A673 (cell line): Measurements from ENCODE around the gene GPR26. TPM values are rescaled to one million over a fixed set of nuclear protein-coding genes. Genes with fewer than 3 reads are reported as not detected.

Experiments
- Bru-seq: library from RNA; stranded (reverse); fragments of 400-500 nt; gene quantifications from one replicate; lab custom pipeline; 2021; lab: Mats Ljungman, UMichigan
- BruChase-seq, 2 experiments: library from RNA; stranded (reverse); fragments of 400-500 nt; gene quantifications; one replicate each; lab custom pipeline; 2021; lab: Mats Ljungman, UMichigan
- BruUV-seq: library from RNA; stranded (reverse); fragments of 400-500 nt; replicated peaks from 2 replicates; lab custom pipeline; 2021; lab: Mats Ljungman, UMichigan
- CTCF ChIA-PET: fragments of 300-600 bp; sonication (Branson Sonifier 250); formaldehyde crosslinking; loops from one replicate; lab custom pipeline; 2022; ENCODE audit warnings: antibody characterized with exemption; lab: Charles Lee
- POLR2A ChIA-PET: fragments of 300-600 bp; sonication (Branson Sonifier 250); formaldehyde crosslinking; loops from one replicate; lab custom pipeline; 2022; ENCODE audit warnings: antibody characterized with exemption; ENCODE audit not compliant: low non-redundant PET; lab: Charles Lee
- DNase-seq: peaks from one replicate; pipeline ENCODE4 v3.0.0-alpha.2; 2015; ENCODE audit warnings: low spot score
- H3K27ac ChIP-seq: fragments of 200-600 bp; sonication (generic); 2 replicates; pipeline ENCODE4 v1.5.1; 2016; ENCODE audit warnings: mixed run types, low read depth, mild to moderate bottlenecking, mixed read lengths, antibody characterized with exemption, low read length; ENCODE audit not compliant: poor library complexity, severe bottlenecking
- H3K27me3 ChIP-seq: fragments of 200-600 bp; sonication (generic); replicated peaks from 2 replicates; pipeline ENCODE4 v1.6.1; 2017; ENCODE audit warnings: mixed run types, low read depth, mild to moderate bottlenecking, mixed read lengths, antibody characterized with exemption, low read length; ENCODE audit not compliant: insufficient read depth, poor library complexity
- H3K36me3 ChIP-seq: fragments of 200-600 bp; sonication (generic); 2 replicates; pipeline ENCODE4 v1.6.1; 2016; ENCODE audit warnings: mixed run types, mild to moderate bottlenecking, mixed read lengths, antibody characterized with exemption, low read length; ENCODE audit not compliant: insufficient read depth, poor library complexity, severe bottlenecking
- H3K4me1 ChIP-seq: fragments of 200-600 bp; sonication (generic); 2 replicates; pipeline ENCODE4 v1.6.1; 2017; ENCODE audit warnings: mixed run types, mild to moderate bottlenecking, mixed read lengths, antibody characterized with exemption, low read length; ENCODE audit not compliant: insufficient read depth, poor library complexity, severe bottlenecking
- H3K4me3 ChIP-seq: fragments of 200-600 bp; sonication (generic); 2 replicates; pipeline ENCODE4 v1.5.1; 2016; ENCODE audit warnings: low read depth, mixed run types, mild to moderate bottlenecking, mixed read lengths, low read length; ENCODE audit not compliant: poor library complexity, severe bottlenecking
- H3K9me3 ChIP-seq: fragments of 200-600 bp; sonication (generic); 2 replicates; pipeline ENCODE4 v1.6.1; 2016; ENCODE audit warnings: mixed run types, low read depth, mild to moderate bottlenecking, mixed read lengths, antibody characterized with exemption, low read length; ENCODE audit not compliant: poor library complexity, severe bottlenecking
- CTCF ChIP-seq: fragments of 300-800, 200-600 bp; sonication (generic); conservative IDR thresholded peaks from 2 replicates; pipeline ENCODE4 v1.5.1; 2017; ENCODE audit warnings: low read depth, mild to moderate bottlenecking, antibody characterized with exemption, low read length, moderate library complexity, mixed read lengths
- EZH2 ChIP-seq: fragments of 200-600 bp; sonication (generic); IDR thresholded peaks from 2 replicates; pipeline ENCODE4 v1.6.1; 2017; ENCODE audit warnings: borderline replicate concordance, low read depth, mild to moderate bottlenecking, mixed read lengths, antibody characterized with exemption, low read length; ENCODE audit not compliant: poor library complexity, severe bottlenecking
- intact Hi-C: fragments of 100-400 bp; cut with micrococcal nuclease; formaldehyde crosslinking; loops from one replicate; pipeline ENCODE4 v1.10.0; 2022; ENCODE audit not compliant: unreplicated experiment
- long read RNA-seq: library from polyadenylated mRNA; stranded (forward); transcript quantifications from one replicate; pipeline ENCODE4 v2.0.0, GENCODE V29; 2022
- total RNA-seq: library from RNA; stranded (reverse); gene quantifications from 2 replicates; pipeline ENCODE4 v1.2.3, GENCODE V29; 2021

Gene GPR26
- not detected in 2 replicates for total RNA-seq
- Bru-seq, nascent RNA = not detected
- BruChase-seq, experiment 1, labeled RNA remaining after a 2-hour chase = not detected
- BruChase-seq, experiment 2, labeled RNA remaining after a 6-hour chase = percentile 3 among the genes with signal in this experiment
- long read RNA-seq = 0 reads

- no TSS peak for BruUV-seq
Measured at GRCh38 chr10:123666318-123667236, at the start of gene GPR26. Gene GPR26 (plus strand): TSS chr10:123666355. CDS start chr10:123666408, 53 bp downstream.

GRCh38 chr10:123618224-123618623 is 47.9 kb upstream of the GPR26 start:
- H3K4me3 ChIP-seq = no peak overlapping the region
- no peak for DNase-seq
- peaks cover 15% of the 10 kb centered on the region for H3K27me3 ChIP-seq
- ChIA-PET CTCF (no interaction called here), POLR2A (no interaction called here)
- H3K27ac ChIP-seq = no peak overlapping the region
- no peaks in the 10 kb centered on the region for H3K36me3 ChIP-seq
- no TSS peak for BruUV-seq
- H3K4me1 ChIP-seq = no peaks in the 10 kb centered on the region
- TF ChIP-seq EZH2 (no peak), CTCF (no peak)
- H3K9me3 ChIP-seq = no peaks in the 10 kb centered on the region
- intact Hi-C loops = no loop called here

More at GRCh38 chr10:123666318-123667236, at the start of gene GPR26:
- Histone ChIP-seq H3K27ac (no peak within 1 kb of the TSS), H3K4me3 (no peak within 1 kb of the TSS), H3K27me3 (peaks cover 67% of the 10 kb centered on the region), H3K4me1 (no peaks in the 10 kb centered on the region), H3K9me3 (no peaks in the 10 kb centered on the region), H3K36me3 (no peaks in the 10 kb centered on the region)
- no peak for TF ChIP-seq EZH2
- intact Hi-C loops = no loop called here
- POLR2A ChIA-PET = no interaction called here
- CTCF ChIA-PET = interaction anchor here (0.7 kb wide), 1 partner anchor 82 kb away, joined by 7 read pairs; no protein-coding TSS in a partner anchor
- DNase-seq = no peak

GRCh38 chr10:123619067-123619855 is 46.9 kb upstream of the GPR26 start:
- ChIA-PET CTCF (no interaction called here), POLR2A (no interaction called here)
- DNase-seq = no peak

More at GRCh38 chr10:123619067-123619855, 46.9 kb upstream of the GPR26 start:
- Histone ChIP-seq H3K9me3 (no peaks in the 10 kb centered on the region), H3K4me3 (no peak overlapping the region), H3K27ac (no peak overlapping the region), H3K36me3 (no peaks in the 10 kb centered on the region), H3K27me3 (peaks cover 19% of the 10 kb centered on the region), H3K4me1 (no peaks in the 10 kb centered on the region)
- TF ChIP-seq CTCF = no peak
- no peak for TF ChIP-seq EZH2
- BruUV-seq = no TSS peak
- intact Hi-C loops = no loop called here
